Esophagus muscularis mucosa (tissue), 4 donors: ENCODE results near the gene ASB1.

ENCODE experiments used
- CTCF ChIP-seq, 3 experiments: fragments of 200-600 bp in 2 of 3; fragments of 450-650 bp in 1 of 3; sonication (generic) in 2 of 3; IDR thresholded peaks; one replicate each; pipeline ENCODE4 v1.5.1; 2017 to 2019; ENCODE audit warnings: antibody characterized with exemption in 3 of 3, mild to moderate bottlenecking in 2 of 3, moderate library complexity in 1 of 3
- EP300 ChIP-seq: sonication (generic); formaldehyde crosslinking; IDR thresholded peaks from one replicate; pipeline ENCODE4 v1.6.1; 2017; ENCODE audit warnings: antibody characterized with exemption
- POLR2A ChIP-seq: fragments of 450-650 bp; IDR thresholded peaks from one replicate; pipeline ENCODE4 v1.6.1; 2017; ENCODE audit warnings: antibody characterized with exemption, moderate library complexity, mild to moderate bottlenecking, low read depth
- POLR2AphosphoS5 ChIP-seq, 2 donors: sonication (generic); formaldehyde crosslinking; IDR thresholded peaks; one replicate each; pipeline ENCODE4 v1.6.1; 2017; ENCODE audit warnings: antibody characterized with exemption in 2 of 2

GRCh38 chr2:238479847-238480246 is 53.1 kb downstream of the ASB1 start:
- no peak for TF ChIP-seq CTCF (IDR thresholded peaks at IDR 0.05)
- no peak for TF ChIP-seq POLR2A
- TF ChIP-seq POLR2AphosphoS5 (IDR thresholded peaks at IDR 0.05), result no peak
- no peak for TF ChIP-seq EP300
